K562 (cell line): ENCODE results near the gene CSRNP3. TPM values are rescaled to one million over a fixed set of nuclear protein-coding genes. Genes with fewer than 3 reads are reported as not detected.

Experiments used
- ATAC-seq: fragments of 200-7000 bp; cut with Tn5 transposase; 3 replicates; pipeline ENCODE4 v1.9.1; 2020; ENCODE audit warnings: moderate library complexity
- BruUV-seq: library from RNA; stranded (reverse); fragments of 400-500 nt; replicated peaks from 2 replicates; lab custom pipeline; 2021; lab: Mats Ljungman, UMichigan
- CTCF ChIA-PET: fragments of 300-600 bp; formaldehyde crosslinking; extraction: SDS; loops from one replicate; lab custom pipeline; 2021; ENCODE audit warnings: low intra/inter-chr PET ratio; lab: Yijun Ruan, JAX
- POLR2A ChIA-PET: fragments of 300-600, 350-650 bp; sonication (Branson Sonifier 250); formaldehyde crosslinking; extraction: SDS; loops from one replicate; lab custom pipeline; 2021; ENCODE audit warnings: antibody characterized with exemption, inconsistent platforms; lab: Yijun Ruan, JAX
- DNase-seq, 4 experiments: peaks; one replicate each; pipeline versions ENCODE4 v3.0.0 to v3.0.0-alpha.2; 2011 to 2018; ENCODE audit warnings: low spot score in 3 of 4, mixed read lengths in 3 of 4; ENCODE audit errors: extremely low read depth in 1 of 4
- FAIRE-seq: peaks from 2 replicates; lab custom pipeline; 2011; peaks lifted over from hg19 to GRCh38; lab: Jason Lieb, UNC
- H2AFZ ChIP-seq: 2 replicates; pipeline ENCODE4 v1.6.0; 2011; ENCODE audit warnings: low read depth, low read length, control low read depth, inconsistent platforms
- H3K27ac ChIP-seq: fragments of 200-600 bp; 3 replicates; pipeline ENCODE4 v1.8.0; 2011; ENCODE audit warnings: low read depth, mild to moderate bottlenecking, control low read depth, inconsistent platforms, low read length, moderate library complexity, mixed read lengths; ENCODE audit errors: extremely low read depth
- H3K27me3 ChIP-seq, 2 experiments: fragments of 300-600 bp in 1 of 2; 2 replicates in 1 of 2; 3 replicates in 1 of 2; pipeline versions ENCODE4 v1.6.0 to v1.8.0; 2011; ENCODE audit warnings: inconsistent platforms in 2 of 2, low read length in 2 of 2, mild to moderate bottlenecking in 1 of 2, mixed read lengths in 1 of 2, moderate library complexity in 1 of 2; ENCODE audit not compliant: control insufficient read depth in 2 of 2, insufficient read depth in 2 of 2
- H3K36me3 ChIP-seq: fragments of 300-600 bp; 3 replicates; pipeline ENCODE4 v1.8.0; 2011; ENCODE audit warnings: mild to moderate bottlenecking, low read length, inconsistent platforms; ENCODE audit not compliant: control insufficient read depth, insufficient read depth
- H3K4me1 ChIP-seq, 2 experiments: fragments of 200-600 bp in 1 of 2; replicated peaks in 1 of 2; 2 replicates in 1 of 2; 3 replicates in 1 of 2; pipeline versions ENCODE4 v1.5.1 to v1.8.0; 2011; ENCODE audit warnings: inconsistent platforms in 2 of 2, low read length in 2 of 2, mild to moderate bottlenecking in 1 of 2, mixed read lengths in 1 of 2, moderate library complexity in 1 of 2; ENCODE audit not compliant: control insufficient read depth in 2 of 2, insufficient read depth in 2 of 2
- H3K4me2 ChIP-seq: 2 replicates; pipeline ENCODE4 v1.6.1; 2011; ENCODE audit warnings: low read length, control low read depth, inconsistent platforms, mixed read lengths; ENCODE audit not compliant: insufficient read depth
- H3K4me3 ChIP-seq: fragments of 200-600 bp; sonication (generic), shearing (Covaris generic); 2 replicates; pipeline ENCODE4 v1.5.1; 2016; ENCODE audit warnings: control low read depth, inconsistent platforms
- H3K79me2 ChIP-seq: fragments of 200-600 bp; 3 replicates; pipeline ENCODE4 v1.8.0; 2011; ENCODE audit warnings: low read length, inconsistent platforms; ENCODE audit not compliant: control insufficient read depth, insufficient read depth
- H3K9ac ChIP-seq, 2 experiments: 2 replicates each; pipeline versions ENCODE4 v1.6.0 to v1.6.1; 2011; ENCODE audit warnings: low read depth in 2 of 2, low read length in 2 of 2, control low read depth in 1 of 2, inconsistent platforms in 1 of 2, mild to moderate bottlenecking in 1 of 2, mixed read lengths in 1 of 2; ENCODE audit not compliant: insufficient read depth in 1 of 2
- H3K9me1 ChIP-seq: one replicate; pipeline ENCODE4 v1.6.0; 2011; ENCODE audit warnings: inconsistent platforms, mild to moderate bottlenecking, low read length, moderate library complexity; ENCODE audit not compliant: control insufficient read depth, insufficient read depth
- H3K9me3 ChIP-seq: replicated peaks from 2 replicates; pipeline ENCODE4 v1.5.1; 2011; ENCODE audit warnings: low read depth, low read length, inconsistent platforms; ENCODE audit not compliant: control insufficient read depth, insufficient read depth
- H4K20me1 ChIP-seq: replicated peaks from 2 replicates; pipeline ENCODE4 v1.6.1; 2011; ENCODE audit warnings: low read length, inconsistent platforms, mixed read lengths; ENCODE audit not compliant: control insufficient read depth, insufficient read depth
- ETV1 ChIP-seq: fragments of 450-650 bp; conservative IDR thresholded peaks from 2 replicates; pipeline ENCODE4 v1.6.1; 2016; ENCODE audit warnings: missing genetic modification characterization, control low read depth, low read depth, missing compliant biosample characterization
- HCFC1 ChIP-seq: IDR thresholded peaks from 2 replicates; pipeline ENCODE4 v1.6.1; 2012; ENCODE audit warnings: low read depth, low read length, improper control_type of control experiment
- SMARCA5 ChIP-seq: fragments of 450-650 bp; IDR thresholded peaks from 2 replicates; pipeline ENCODE4 v1.6.1; 2016
- STAT5A ChIP-seq: IDR thresholded peaks from 2 replicates; pipeline ENCODE4 v1.6.1; 2012; ENCODE audit warnings: low read length, inconsistent platforms, borderline replicate concordance
- ZC3H11A ChIP-seq: IDR thresholded peaks from 2 replicates; pipeline ENCODE4 v1.6.1; 2012; ENCODE audit warnings: low read depth, low read length, improper control_type of control experiment
- WGBS: fragments of 100-300 bp; shearing (Covaris generic); methylation state at CpG from one replicate; pipeline ENCODE4 v1.1.6; 2016; ENCODE audit warnings: low coverage, mixed read lengths; ENCODE audit not compliant: insufficient coverage; ENCODE audit errors: missing lambda C conversion rate; 5-methylcytosine and 5-hydroxymethylcytosine counted together
- in situ Hi-C: fragments of 300-500 bp; cut with MboI; formaldehyde crosslinking; loops from 4 replicates; pipeline ENCODE4 v1.15.0; 2018; ENCODE audit warnings: inconsistent platforms, mixed read lengths
- intact Hi-C: fragments of 100-400 bp; cut with micrococcal nuclease; formaldehyde crosslinking; loops from 2 replicates; pipeline ENCODE4 v1.14.2; 2022
- polyA plus RNA-seq, 8 experiments: library from polyadenylated mRNA; depleted of rRNA in 4 of 8; stranded (reverse) in 5 of 8; unstranded in 3 of 8; fragments of >200 nt; fragmentation: Nextera tagmentation in 2 of 8; fragmentation: Illumina TruSeq in 1 of 8; extraction: Ambion mirVana in 2 of 8; extraction: Trizol in 1 of 8; gene quantifications; 2 replicates each; pipeline versions ENCODE4 v1.2.1 to v1.2.3, GENCODE V29; 2011 to 2014; ENCODE audit warnings: inconsistent platforms in 1 of 8, missing spikeins in 1 of 8
- total RNA-seq, 7 experiments: library from RNA; depleted of rRNA in 6 of 7; stranded (reverse); fragments of >200 nt in 6 of 7; fragmentation: Illumina TruSeq in 2 of 7; extraction: Trizol in 2 of 7; gene quantifications; 2 replicates each; pipeline versions ENCODE4 v1.2.1 to v1.2.3, GENCODE V29; 2011 to 2021; ENCODE audit warnings: low replicate concordance in 1 of 7
- TF ChIP-seq, protein P1 (sequence below): fragments of 250-450 bp; sonication (Bioruptor Pico); IDR thresholded peaks from 2 replicates; pipeline ENCODE4 v1.5.0; 2022; ENCODE audit warnings: mild to moderate bottlenecking
- TF ChIP-seq, protein P2 (sequence below): fragments of 450-650 bp; formaldehyde crosslinking; IDR thresholded peaks from 2 replicates; pipeline ENCODE4 v1.4.0; 2022; ENCODE audit warnings: missing genetic modification characterization
- TF ChIP-seq, protein P3 (sequence below): fragments of 250-450 bp; sonication (Bioruptor Pico); IDR thresholded peaks from 2 replicates; pipeline ENCODE4 v1.8.0; 2021; ENCODE audit warnings: moderate library complexity, mild to moderate bottlenecking, inconsistent platforms
- TF ChIP-seq, protein P4 (sequence below): fragments of 450-650 bp; conservative IDR thresholded peaks from 2 replicates; pipeline ENCODE4 v1.6.1; 2016; ENCODE audit warnings: missing genetic modification characterization, low read depth, mild to moderate bottlenecking, control low read depth, missing compliant biosample characterization

The CSRNP3 gene
- total and polyA plus RNA-seq, 9 of the 15 experiments (the other 6 are each of a cell fraction or from before 2014, with no cell fraction given): not detected

GRCh38 chr2:165601065-165601830 lies 131.8 kb downstream of the CSRNP3 start:
- Histone ChIP-seq H3K9me3 (no peaks in the 10 kb centered on the region), H3K9me1 (no peaks in the 10 kb centered on the region), H2AFZ (no peak overlapping the region), H3K27ac (no peak overlapping the region), H3K27me3 (no peaks in the 10 kb centered on the region), H3K4me1 (no peaks in the 10 kb centered on the region), H3K79me2 (no peaks in the 10 kb centered on the region), H3K4me3 (no peak overlapping the region), H3K9ac (no peak overlapping the region), H4K20me1 (no peaks in the 10 kb centered on the region), H3K4me2 (no peak overlapping the region), H3K36me3 (no peaks in the 10 kb centered on the region)
- TF ChIP-seq ZC3H11A (no peak), STAT5A (no peak), HCFC1 (no peak), SMARCA5 (no peak), ETV1 (no peak)
- TF ChIP-seq, protein P1, sequence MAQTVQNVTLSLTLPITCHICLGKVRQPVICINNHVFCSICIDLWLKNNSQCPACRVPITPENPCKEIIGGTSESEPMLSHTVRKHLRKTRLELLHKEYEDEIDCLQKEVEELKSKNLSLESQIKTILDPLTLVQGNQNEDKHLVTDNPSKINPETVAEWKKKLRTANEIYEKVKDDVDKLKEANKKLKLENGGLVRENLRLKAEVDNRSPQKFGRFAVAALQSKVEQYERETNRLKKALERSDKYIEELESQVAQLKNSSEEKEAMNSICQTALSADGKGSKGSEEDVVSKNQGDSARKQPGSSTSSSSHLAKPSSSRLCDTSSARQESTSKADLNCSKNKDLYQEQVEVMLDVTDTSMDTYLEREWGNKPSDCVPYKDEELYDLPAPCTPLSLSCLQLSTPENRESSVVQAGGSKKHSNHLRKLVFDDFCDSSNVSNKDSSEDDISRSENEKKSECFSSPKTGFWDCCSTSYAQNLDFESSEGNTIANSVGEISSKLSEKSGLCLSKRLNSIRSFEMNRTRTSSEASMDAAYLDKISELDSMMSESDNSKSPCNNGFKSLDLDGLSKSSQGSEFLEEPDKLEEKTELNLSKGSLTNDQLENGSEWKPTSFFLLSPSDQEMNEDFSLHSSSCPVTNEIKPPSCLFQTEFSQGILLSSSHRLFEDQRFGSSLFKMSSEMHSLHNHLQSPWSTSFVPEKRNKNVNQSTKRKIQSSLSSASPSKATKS: no peak
- TF ChIP-seq, protein P2, sequence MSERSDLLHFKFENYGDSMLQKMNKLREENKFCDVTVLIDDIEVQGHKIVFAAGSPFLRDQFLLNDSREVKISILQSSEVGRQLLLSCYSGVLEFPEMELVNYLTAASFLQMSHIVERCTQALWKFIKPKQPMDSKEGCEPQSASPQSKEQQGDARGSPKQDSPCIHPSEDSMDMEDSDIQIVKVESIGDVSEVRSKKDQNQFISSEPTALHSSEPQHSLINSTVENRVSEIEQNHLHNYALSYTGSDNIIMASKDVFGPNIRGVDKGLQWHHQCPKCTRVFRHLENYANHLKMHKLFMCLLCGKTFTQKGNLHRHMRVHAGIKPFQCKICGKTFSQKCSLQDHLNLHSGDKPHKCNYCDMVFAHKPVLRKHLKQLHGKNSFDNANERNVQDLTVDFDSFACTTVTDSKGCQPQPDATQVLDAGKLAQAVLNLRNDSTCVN (CRISPR knock-in tag): no peak
- TF ChIP-seq, protein P3, sequence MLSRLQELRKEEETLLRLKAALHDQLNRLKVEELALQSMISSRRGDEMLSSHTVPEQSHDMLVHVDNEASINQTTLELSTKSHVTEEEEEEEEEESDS: no peak
- TF ChIP-seq, protein P4, sequence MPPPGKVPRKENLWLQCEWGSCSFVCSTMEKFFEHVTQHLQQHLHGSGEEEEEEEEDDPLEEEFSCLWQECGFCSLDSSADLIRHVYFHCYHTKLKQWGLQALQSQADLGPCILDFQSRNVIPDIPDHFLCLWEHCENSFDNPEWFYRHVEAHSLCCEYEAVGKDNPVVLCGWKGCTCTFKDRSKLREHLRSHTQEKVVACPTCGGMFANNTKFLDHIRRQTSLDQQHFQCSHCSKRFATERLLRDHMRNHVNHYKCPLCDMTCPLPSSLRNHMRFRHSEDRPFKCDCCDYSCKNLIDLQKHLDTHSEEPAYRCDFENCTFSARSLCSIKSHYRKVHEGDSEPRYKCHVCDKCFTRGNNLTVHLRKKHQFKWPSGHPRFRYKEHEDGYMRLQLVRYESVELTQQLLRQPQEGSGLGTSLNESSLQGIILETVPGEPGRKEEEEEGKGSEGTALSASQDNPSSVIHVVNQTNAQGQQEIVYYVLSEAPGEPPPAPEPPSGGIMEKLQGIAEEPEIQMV (tag): no peak
- in situ Hi-C loops (no loop called here), intact Hi-C loops (no loop called here)
- ATAC-seq: no peak
- FAIRE-seq: no peak
- 0% methylated on average over 1 of the region's 1 CpG for whole genome bisulfite sequencing
- no peak for DNase-seq
- POLR2A ChIA-PET: no interaction called here
- BruUV-seq: no TSS peak
- CTCF ChIA-PET: no interaction called here
